IPS-20b (cell line): ENCODE measurements around the gene RUNX2.
A peak's percentile ranks its signal among the peaks of the same experiment; 100 is the strongest.

Source experiments
- H3K27ac ChIP-seq: one replicate; pipeline ENCODE4 v1.5.1; 2013; ENCODE audit warnings: low read length
- H3K27me3 ChIP-seq: 2 replicates; pipeline ENCODE4 v1.6.1; 2013; ENCODE audit warnings: mild to moderate bottlenecking, low read length, inconsistent platforms; ENCODE audit not compliant: insufficient read depth
- H3K36me3 ChIP-seq: 2 replicates; pipeline ENCODE4 v1.6.1; 2013; ENCODE audit warnings: low read depth, mild to moderate bottlenecking, inconsistent platforms, low read length, moderate library complexity; ENCODE audit not compliant: insufficient read depth
- H3K4me1 ChIP-seq: 2 replicates; pipeline ENCODE4 v1.6.1; 2013; ENCODE audit warnings: mild to moderate bottlenecking, control low read depth, inconsistent platforms, low read length, moderate library complexity; ENCODE audit not compliant: insufficient read depth
- H3K4me3 ChIP-seq: 2 replicates; pipeline ENCODE4 v1.5.1; 2013; ENCODE audit warnings: mild to moderate bottlenecking, low read length, inconsistent platforms
- H3K9ac ChIP-seq: 2 replicates; pipeline ENCODE4 v1.6.1; 2013; ENCODE audit warnings: low read depth, mild to moderate bottlenecking, inconsistent platforms, low read length, moderate library complexity
- H3K9me3 ChIP-seq: 2 replicates; pipeline ENCODE4 v1.6.1; 2013; ENCODE audit warnings: mild to moderate bottlenecking, low read depth, low read length, inconsistent platforms; ENCODE audit not compliant: insufficient read depth

The RUNX2 gene

DNA sequence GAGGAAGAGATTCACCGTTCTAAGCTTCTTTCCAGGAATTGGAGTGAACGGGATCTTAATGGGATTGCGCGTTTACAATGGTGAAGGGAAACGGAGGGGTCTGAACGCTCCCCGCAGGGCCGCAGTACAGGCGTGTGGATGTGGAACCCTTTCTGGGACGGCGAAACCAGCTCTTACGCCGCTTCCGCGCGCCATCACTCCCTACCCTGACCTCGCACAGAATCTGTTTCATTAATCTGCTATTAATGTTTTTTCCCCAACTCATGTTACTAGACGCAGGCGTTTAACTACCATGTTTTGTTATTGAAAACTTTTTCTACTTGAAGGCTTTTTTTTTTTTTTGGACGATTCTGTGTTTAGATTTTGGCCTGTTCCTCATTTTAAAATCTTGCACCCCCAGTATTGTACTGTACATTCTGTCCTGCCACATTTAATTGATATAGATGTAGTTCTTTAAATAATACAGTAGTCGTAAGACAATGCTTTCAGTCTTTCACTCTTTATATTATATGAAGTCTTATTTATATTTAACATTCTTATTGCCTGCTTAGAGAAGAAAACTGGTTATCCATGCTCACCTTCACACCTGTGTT lies 50.3 kb downstream of the RUNX2 start:
- Histone ChIP-seq H3K27ac (peak overlapping the region; percentile 96), H3K9ac (peak overlapping the region; percentile 96), H3K36me3 (no peaks in the 10 kb centered on the region), H3K9me3 (no peaks in the 10 kb centered on the region), H3K4me1 (peaks cover 14% of the 10 kb centered on the region; the same call in 1 of the 2 replicates), H3K27me3 (no peaks in the 10 kb centered on the region), H3K4me3 (peak overlapping the region; percentile 92)

- Histone ChIP-seq H3K27me3 (no peaks in the 10 kb centered on the region), H3K9ac (no peak overlapping the region)
Observed at GRCh38 chr6:45382391-45382790, 54.3 kb downstream of the RUNX2 start.

DNA sequence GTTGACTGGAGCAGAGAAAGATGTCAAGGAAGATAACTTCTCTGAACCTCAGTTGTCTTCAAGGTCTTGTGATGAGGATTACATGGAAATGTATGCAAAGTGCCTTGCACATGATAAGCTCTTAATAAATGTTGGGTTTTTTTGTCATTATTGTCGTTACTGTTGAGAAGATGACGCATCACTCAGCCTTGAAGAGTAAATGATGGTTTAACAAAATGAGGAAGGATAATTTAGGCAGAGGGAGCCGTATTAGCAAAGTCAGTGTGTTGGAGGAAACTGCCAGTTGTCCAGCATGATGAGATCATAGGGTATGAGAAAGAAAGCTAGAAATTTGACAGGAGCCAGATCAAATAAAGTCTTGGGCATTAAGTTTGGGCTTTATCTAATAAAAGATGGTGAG lies 58.4 kb downstream of the RUNX2 start:
- H3K4me1 ChIP-seq: no peaks in the 10 kb centered on the region
- H3K36me3 ChIP-seq: no peaks in the 10 kb centered on the region
- no peak overlapping the region for H3K27ac ChIP-seq
- no peaks in the 10 kb centered on the region for H3K27me3 ChIP-seq
- H3K9me3 ChIP-seq: no peaks in the 10 kb centered on the region
- no peak overlapping the region for H3K4me3 ChIP-seq
- H3K9ac ChIP-seq: no peak overlapping the region

More at GRCh38 chr6:45382391-45382790, 54.3 kb downstream of the RUNX2 start:
- Histone ChIP-seq H3K27ac (no peak overlapping the region), H3K36me3 (no peaks in the 10 kb centered on the region), H3K4me3 (no peak overlapping the region), H3K4me1 (peaks cover 7% of the 10 kb centered on the region; the same call in 1 of the 2 replicates), H3K9me3 (no peaks in the 10 kb centered on the region)

DNA sequence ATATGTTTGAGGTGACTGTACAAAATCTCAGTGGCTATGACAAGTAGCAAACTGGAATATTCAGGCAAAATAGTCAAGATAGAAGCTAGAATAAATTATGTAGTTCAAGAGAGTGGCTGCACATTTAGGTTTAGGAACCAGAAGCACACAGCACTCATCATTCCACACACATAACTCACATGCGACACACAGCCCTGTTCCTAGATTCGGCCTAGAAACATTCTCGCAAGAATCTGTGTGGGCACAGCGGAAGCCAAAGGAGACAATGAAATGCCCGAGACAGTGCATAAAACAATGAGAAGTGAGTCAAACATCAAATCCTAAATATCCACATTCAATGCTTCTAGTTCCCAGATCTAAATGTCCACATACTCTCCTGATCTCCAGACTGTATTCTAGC lies 59.1 kb downstream of the RUNX2 start:
- Histone ChIP-seq H3K4me1 (no peaks in the 10 kb centered on the region), H3K4me3 (no peak overlapping the region), H3K27ac (no peak overlapping the region), H3K9me3 (no peaks in the 10 kb centered on the region), H3K9ac (no peak overlapping the region), H3K36me3 (no peaks in the 10 kb centered on the region), H3K27me3 (no peaks in the 10 kb centered on the region)

DNA sequence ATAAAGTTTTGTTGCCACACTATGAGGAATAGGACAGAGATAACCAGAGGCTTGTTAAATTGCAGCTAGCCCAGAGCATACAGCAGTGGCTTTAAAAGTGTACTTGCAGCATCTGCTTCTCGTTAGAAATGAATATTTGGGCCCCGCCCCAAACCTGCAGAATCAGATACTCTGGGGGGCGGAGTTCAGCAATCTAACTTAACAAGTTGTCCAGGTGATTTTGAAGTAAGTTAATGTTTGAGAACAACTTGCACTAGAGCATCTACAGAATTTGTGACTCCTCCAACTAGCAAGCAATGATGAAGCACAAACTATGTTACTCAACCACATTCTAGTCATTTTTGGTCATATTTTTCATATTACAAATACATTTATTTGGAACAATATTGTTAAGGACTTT lies 60.2 kb downstream of the RUNX2 start:
- H3K4me1 ChIP-seq: no peaks in the 10 kb centered on the region
- H3K27me3 ChIP-seq: no peaks in the 10 kb centered on the region
- no peaks in the 10 kb centered on the region for H3K36me3 ChIP-seq
- H3K4me3 ChIP-seq: no peak overlapping the region
- H3K27ac ChIP-seq: no peak overlapping the region
- no peaks in the 10 kb centered on the region for H3K9me3 ChIP-seq
- no peak overlapping the region for H3K9ac ChIP-seq

GRCh38 chr6:45394586-45395095 lies 66.5 kb downstream of the RUNX2 start:
- Histone ChIP-seq H3K9ac (no peak overlapping the region), H3K4me3 (no peak overlapping the region), H3K27ac (no peak overlapping the region)

GRCh38 chr6:45398075-45398813 lies 70.1 kb downstream of the RUNX2 start:
- no peaks in the 10 kb centered on the region for H3K9me3 ChIP-seq
- H3K4me3 ChIP-seq: no peak overlapping the region
- no peak overlapping the region for H3K9ac ChIP-seq
- H3K4me1 ChIP-seq: no peaks in the 10 kb centered on the region
- no peaks in the 10 kb centered on the region for H3K36me3 ChIP-seq
- no peaks in the 10 kb centered on the region for H3K27me3 ChIP-seq
- H3K27ac ChIP-seq: no peak overlapping the region

More at GRCh38 chr6:45394586-45395095, 66.5 kb downstream of the RUNX2 start:
- H3K36me3 ChIP-seq: no peaks in the 10 kb centered on the region
- H3K4me1 ChIP-seq: no peaks in the 10 kb centered on the region
- no peaks in the 10 kb centered on the region for H3K27me3 ChIP-seq
- H3K9me3 ChIP-seq: no peaks in the 10 kb centered on the region

- Histone ChIP-seq H3K27me3 (no peaks in the 10 kb centered on the region), H3K4me1 (no peaks in the 10 kb centered on the region), H3K4me3 (no peak overlapping the region), H3K9me3 (no peaks in the 10 kb centered on the region), H3K27ac (no peak overlapping the region), H3K9ac (no peak overlapping the region), H3K36me3 (no peaks in the 10 kb centered on the region)
Observed at GRCh38 chr6:45400021-45400420, 71.9 kb downstream of the RUNX2 start.

- Histone ChIP-seq H3K4me3 (no peak overlapping the region), H3K27me3 (peaks cover 21% of the 10 kb centered on the region; the same call in 1 of the 2 replicates), H3K36me3 (no peaks in the 10 kb centered on the region)
Observed at GRCh38 chr6:45411959-45412358, 83.8 kb downstream of the RUNX2 start.

GRCh38 chr6:45415315-45415714 lies 87.2 kb downstream of the RUNX2 start:
- Histone ChIP-seq H3K9ac (no peak overlapping the region), H3K36me3 (no peaks in the 10 kb centered on the region), H3K27ac (no peak overlapping the region), H3K27me3 (peaks cover 55% of the 10 kb centered on the region), H3K4me3 (no peak overlapping the region), H3K4me1 (peaks cover 4% of the 10 kb centered on the region; the same call in 1 of the 2 replicates), H3K9me3 (no peaks in the 10 kb centered on the region)

More at GRCh38 chr6:45411959-45412358, 83.8 kb downstream of the RUNX2 start:
- Histone ChIP-seq H3K4me1 (no peaks in the 10 kb centered on the region), H3K9ac (no peak overlapping the region), H3K9me3 (no peaks in the 10 kb centered on the region), H3K27ac (no peak overlapping the region)

GRCh38 chr6:45415788-45416518 lies 87.8 kb downstream of the RUNX2 start:
- Histone ChIP-seq H3K9ac (no peak overlapping the region), H3K4me1 (peaks cover 10% of the 10 kb centered on the region; the same call in 1 of the 2 replicates)

More at GRCh38 chr6:45415788-45416518, 87.8 kb downstream of the RUNX2 start:
- H3K4me3 ChIP-seq: no peak overlapping the region
- peaks cover 61% of the 10 kb centered on the region for H3K27me3 ChIP-seq
- no peak overlapping the region for H3K27ac ChIP-seq
- H3K36me3 ChIP-seq: no peaks in the 10 kb centered on the region
- no peaks in the 10 kb centered on the region for H3K9me3 ChIP-seq
